NOMO-1 (cell line): Measurements from ENCODE around the gene CORO1C.
"Not testable (repeated sequence)": the region's sequence is repeated elsewhere in the genome, so short reads cannot be mapped to it uniquely, and the experiment has no call there.

Source experiments
- DNase-seq, 2 experiments: peaks; one replicate each; lab custom pipeline; 2025; ENCODE audit not compliant: unreplicated experiment in 2 of 2; lab: John Stamatoyannopoulos, UW

Gene CORO1C

GRCh38 chr12:108638141-108638827 lies 93.0 kb downstream of the CORO1C start:
- DNase-seq = no peak

- no peak for DNase-seq
These were observed 93.9 kb downstream of the CORO1C start for GRCh38 chr12:108637222-108637971.

GRCh38 chr12:108635997-108636808 lies 95.1 kb downstream of the CORO1C start:
- no peak for DNase-seq

GRCh38 chr12:108635201-108635996 lies 95.9 kb downstream of the CORO1C start:
- peak; percentile 89 to 97 for DNase-seq

GRCh38 chr12:108634341-108634751 lies 97.0 kb downstream of the CORO1C start:
- peak; percentile 61 to 62 for DNase-seq

GRCh38 chr12:108633534-108634248 lies 97.6 kb downstream of the CORO1C start, which contains the start of gene SELPLG:
Gene SELPLG (minus strand): TSS chr12:108633894. CDS start chr12:108624307, 9,587 bp downstream.
- peak; percentile 93 to 96 for DNase-seq

GRCh38 chr12:108633081-108633533 lies 98.2 kb downstream of the CORO1C start:
- peak in 1 of 2 experiments; percentile 21 for DNase-seq

GRCh38 chr12:108631261-108631660 lies 100.1 kb downstream of the CORO1C start:
- DNase-seq = not testable (repeated sequence)

GRCh38 chr12:108630481-108631207 lies 100.7 kb downstream of the CORO1C start:
- DNase-seq = no peak

- no peak for DNase-seq
These were observed 101.4 kb downstream of the CORO1C start for GRCh38 chr12:108629824-108630476.

- no peak for DNase-seq
These were observed 102.2 kb downstream of the CORO1C start for GRCh38 chr12:108629151-108629550.

- DNase-seq = no peak
These were observed 104.0 kb downstream of the CORO1C start for GRCh38 chr12:108627134-108627920.

- no peak for DNase-seq
These were observed 106.1 kb downstream of the CORO1C start for GRCh38 chr12:108625228-108625627.

- no peak for DNase-seq
These were observed 107.7 kb downstream of the CORO1C start for GRCh38 chr12:108623577-108623976.

- DNase-seq = no peak
These were observed 108.3 kb downstream of the CORO1C start for GRCh38 chr12:108622921-108623514.

GRCh38 chr12:108622421-108622820 lies 108.9 kb downstream of the CORO1C start:
- peak in 1 of 2 experiments; percentile 10 for DNase-seq

- DNase-seq = no peak
These were observed 110.2 kb downstream of the CORO1C start for GRCh38 chr12:108621161-108621560.
